ENCODE data around the gene FLYWCH1.

GRCh38 chr16:2970563-2970962 lies 58.8 kb downstream of the FLYWCH1 start:
- no peak for TF ChIP-seq BMI1 (IDR thresholded peaks at IDR 0.05; ENCODE audit: low read length)
- TF ChIP-seq LARP7 (IDR thresholded peaks at IDR 0.05), result no peak
- TF ChIP-seq ATF4 (CRISPR knock-in tag; IDR thresholded peaks at IDR 0.05), result no peak
- no peak for TF ChIP-seq EP300 (IDR thresholded peaks at IDR 0.05; ENCODE audit: low read length)
- no peak for TF ChIP-seq EZH2 (IDR thresholded peaks at IDR 0.05; ENCODE audit: borderline replicate concordance, low read depth, low read length)
- TF ChIP-seq ETS1 (conservative IDR thresholded peaks at IDR 0.05; ENCODE audit: control insufficient read depth, low read depth, low read length), result no peak

Measured in K562 (cell line).